Measurements from ENCODE around the gene PLCL2.

PLCL2 gene

DNA sequence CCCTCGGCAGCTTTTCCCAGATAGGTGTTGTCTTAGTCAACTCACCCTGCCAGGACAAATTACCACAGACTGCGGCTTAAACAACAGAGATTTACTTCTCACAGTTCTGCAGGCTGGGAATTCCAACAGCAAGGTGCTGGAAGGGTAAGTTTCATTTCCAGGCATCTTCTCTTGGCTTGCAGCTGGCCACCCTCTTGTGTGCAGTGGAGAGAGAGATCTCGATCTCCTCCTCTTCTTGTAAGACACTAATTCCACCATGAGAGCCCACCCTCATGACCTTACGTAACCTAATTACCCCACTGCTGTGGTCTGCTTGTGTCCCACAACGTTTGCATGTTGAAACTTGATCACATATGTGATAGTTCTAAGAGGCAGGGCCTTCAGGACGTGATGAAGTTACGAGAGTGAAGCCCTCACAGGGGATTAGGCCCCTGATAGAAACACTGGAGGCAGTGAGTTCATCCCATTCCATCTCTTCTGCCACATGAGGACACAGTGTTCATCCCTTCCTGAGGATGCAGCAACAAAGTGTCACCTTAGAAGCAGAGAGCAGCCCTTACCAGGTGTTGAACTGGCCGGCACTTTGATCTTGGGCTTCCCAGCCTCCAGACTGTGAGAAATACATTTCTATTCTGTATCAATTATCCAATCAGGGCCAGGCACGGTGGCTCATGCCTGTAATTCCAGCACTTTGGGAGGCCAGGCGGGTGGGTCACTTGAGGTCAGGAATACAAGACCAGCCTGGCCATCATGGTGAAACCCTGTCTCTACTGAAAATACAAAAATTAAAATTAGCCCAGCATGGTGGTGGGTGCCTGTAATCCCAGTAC is 247.7 kb downstream of the PLCL2 start:
- DNase-seq (ENCODE audit: extremely low spot score, insufficient read length, low read depth) (no peak), FAIRE-seq (no peak)

DNA sequence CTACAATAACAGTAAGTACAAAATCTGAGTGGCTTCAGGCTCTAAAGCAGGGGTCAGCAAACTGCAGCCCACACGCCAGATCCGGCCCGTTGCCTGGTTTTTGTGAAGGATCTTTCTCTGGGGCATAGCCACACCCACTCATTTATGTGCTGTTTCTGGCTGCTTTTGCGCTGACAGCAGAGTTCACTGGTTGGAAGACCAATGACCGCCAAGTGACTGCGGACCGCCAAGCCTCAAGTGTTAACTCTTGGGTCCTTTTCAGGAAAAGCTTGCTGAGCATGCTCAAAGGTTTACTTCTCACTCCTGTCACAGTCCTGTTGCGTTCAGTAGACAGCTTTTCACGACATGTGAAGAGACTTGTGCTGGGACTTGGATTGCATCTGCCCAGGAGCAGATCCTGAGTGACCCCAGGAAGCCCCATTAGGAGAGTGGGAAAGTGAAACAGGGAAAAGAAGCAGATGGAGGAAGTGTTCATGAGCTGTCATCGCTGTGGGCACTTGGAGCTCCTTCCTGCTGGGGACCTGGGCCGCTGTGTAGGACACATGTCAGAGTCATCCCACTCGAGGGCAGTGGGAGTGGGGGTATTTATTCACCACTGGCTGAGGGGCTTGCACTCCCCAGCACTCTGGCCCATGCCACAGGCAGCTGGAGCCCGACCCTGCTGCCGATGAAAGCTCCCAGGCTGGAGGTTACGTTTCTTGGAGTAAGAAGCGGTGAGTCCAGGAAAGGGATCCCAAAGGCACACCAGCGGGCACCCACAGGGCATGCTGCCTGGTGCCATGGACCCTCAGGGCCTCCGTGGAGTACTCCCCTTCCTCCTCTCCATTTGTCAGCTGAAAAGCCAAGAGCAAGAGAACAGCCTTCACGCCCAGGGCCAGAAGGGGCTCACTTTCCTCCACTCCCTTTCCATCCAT is 249.1 kb downstream of the PLCL2 start:
- DNase-seq (ENCODE audit: extremely low spot score, insufficient read length, low read depth): no peak
- FAIRE-seq: no peak

GRCh38 chr3:17135696-17136095 is 250.9 kb downstream of the PLCL2 start:
- no peak for FAIRE-seq
- DNase-seq (ENCODE audit: extremely low spot score, insufficient read length, low read depth): no peak

DNA sequence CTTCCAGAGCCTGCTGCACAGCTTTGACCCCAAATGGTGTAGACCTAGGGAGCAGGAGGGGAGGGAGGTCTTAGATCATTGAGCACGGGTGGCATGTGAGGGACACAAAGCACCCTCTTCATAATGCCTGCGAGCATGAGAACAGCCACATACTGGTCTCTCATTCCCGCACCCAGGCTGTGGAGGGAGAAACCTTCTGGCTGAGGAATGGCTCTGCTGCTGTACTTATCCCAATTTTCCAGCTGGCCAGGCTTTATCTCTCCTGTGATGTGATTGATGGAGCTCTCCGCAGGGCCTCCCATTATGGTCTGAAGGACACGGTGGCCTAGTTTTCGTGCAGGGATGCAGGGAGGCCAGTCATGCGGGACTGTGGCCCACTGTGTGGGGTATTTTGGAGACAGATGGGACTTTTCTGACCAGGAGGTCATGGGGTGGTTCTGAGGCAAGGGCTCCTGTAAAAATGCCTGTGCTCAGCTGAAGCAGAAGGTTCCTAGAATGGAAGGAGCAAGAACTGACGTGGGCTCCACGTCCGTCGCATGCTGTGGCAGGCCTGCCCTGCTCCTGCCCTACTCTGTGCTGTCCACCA is 251.5 kb downstream of the PLCL2 start:
- FAIRE-seq (no peak), DNase-seq (ENCODE audit: extremely low spot score, insufficient read length, low read depth) (no peak)

- no peak for FAIRE-seq
- DNase-seq (ENCODE audit: extremely low spot score, insufficient read length, low read depth): no peak
These were observed 252.6 kb downstream of the PLCL2 start for GRCh38 chr3:17137321-17137826.

DNA sequence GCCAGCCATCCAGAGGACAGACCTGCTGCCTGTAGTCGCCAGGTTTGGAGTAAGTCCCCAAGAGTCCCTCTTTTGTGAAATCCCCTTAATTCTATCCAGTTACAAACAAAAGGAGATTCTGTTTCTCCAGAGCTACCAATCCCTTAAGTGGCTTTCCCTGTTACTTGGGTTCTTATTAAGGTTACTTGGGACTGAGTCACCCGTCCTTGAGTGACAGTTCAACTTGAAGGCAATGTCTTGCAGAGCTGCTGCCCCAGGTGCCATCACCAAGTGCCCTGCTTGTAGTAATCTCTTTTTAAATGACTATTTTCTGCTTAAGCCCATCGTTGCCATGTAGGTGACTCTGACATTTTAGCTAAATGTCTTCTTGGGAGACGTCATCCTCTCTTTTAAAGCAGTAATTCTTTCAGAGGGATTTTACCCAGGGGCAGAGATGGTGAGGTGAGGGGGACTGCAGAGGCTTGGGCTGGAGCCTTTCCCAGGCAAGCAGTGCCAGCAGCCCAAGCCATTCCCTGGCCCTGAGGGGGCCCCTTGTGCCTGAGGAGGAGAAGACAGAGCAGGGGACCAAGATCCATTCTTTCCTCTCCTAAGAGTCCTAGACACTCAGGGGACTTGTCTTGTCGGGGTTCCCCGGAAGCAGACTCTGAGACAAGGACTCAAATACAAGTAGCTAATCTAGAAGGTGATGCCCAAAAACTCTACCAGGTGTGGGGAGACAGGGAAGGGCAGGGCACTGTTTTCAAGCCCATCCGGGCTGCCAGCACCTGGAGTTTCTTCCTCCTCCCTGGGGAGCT is 253.7 kb downstream of the PLCL2 start:
- no peak for DNase-seq (ENCODE audit: extremely low spot score, insufficient read length, low read depth)
- FAIRE-seq: no peak

All from GM18507 (cell line).